Measurements from ENCODE around the gene IL9R.
"Not testable (repeated sequence)": the region's sequence is repeated elsewhere in the genome, so short reads cannot be mapped to it uniquely, and the experiment has no call there.

Gene IL9R

DNA sequence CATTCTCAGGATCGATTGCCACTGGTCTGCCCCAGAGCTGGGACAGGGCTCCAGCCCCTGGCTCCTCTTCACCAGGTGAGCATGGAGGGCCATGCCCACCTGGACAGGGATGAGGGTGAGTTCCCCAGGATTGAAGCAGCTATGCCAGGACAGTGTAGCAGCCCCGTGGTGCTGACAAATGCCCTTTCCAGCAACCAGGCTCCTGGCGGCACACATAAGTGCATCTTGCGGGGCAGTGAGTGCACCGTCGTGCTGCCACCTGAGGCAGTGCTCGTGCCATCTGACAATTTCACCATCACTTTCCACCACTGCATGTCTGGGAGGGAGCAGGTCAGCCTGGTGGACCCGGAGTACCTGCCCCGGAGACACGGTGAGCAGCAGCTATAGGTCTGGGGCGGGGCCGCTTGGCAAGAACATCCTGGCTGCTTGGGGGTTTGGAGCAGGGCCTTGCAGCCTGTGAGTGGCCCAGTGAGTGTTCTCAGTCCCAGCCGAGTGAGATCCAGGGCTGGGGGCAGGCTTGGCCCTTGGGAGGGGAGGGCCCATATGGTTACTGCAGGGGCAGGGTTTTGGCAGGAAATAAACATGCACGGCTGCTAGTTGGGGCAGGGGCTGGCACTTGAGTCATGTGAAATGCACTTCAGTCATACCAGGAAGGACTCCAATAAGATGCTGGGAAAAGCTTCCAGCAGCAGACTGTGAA, 6.1 kb downstream of the IL9R start:
- no peaks in the 10 kb centered on the region for H3K4me1 ChIP-seq (ENCODE audit: control insufficient read depth, insufficient read depth, low read length, poor library complexity, severe bottlenecking)
- no peaks in the 10 kb centered on the region for H3K9me3 ChIP-seq (ENCODE audit: control insufficient read depth, low read length)
- no peaks in the 10 kb centered on the region for H3K27me3 ChIP-seq (replicated peaks; ENCODE audit: control insufficient read depth, insufficient read depth, low read length, poor library complexity, severe bottlenecking)
- H3K4me3 ChIP-seq (ENCODE audit: insufficient read depth, low read depth, low read length, poor library complexity, severe bottlenecking) = no peak overlapping the region
- DNase-seq = no peak
- no peak overlapping the region for H3K27ac ChIP-seq (ENCODE audit: insufficient read depth, low read length, poor library complexity, severe bottlenecking)
- no peaks in the 10 kb centered on the region for H3K36me3 ChIP-seq (ENCODE audit: control insufficient read depth, insufficient read depth, low read length)

- Histone ChIP-seq H3K9me3 (ENCODE audit: control insufficient read depth, low read length) (no peaks in the 10 kb centered on the region), H3K4me1 (ENCODE audit: control insufficient read depth, insufficient read depth, low read length, poor library complexity, severe bottlenecking) (no peaks in the 10 kb centered on the region), H3K4me3 (ENCODE audit: insufficient read depth, low read depth, low read length, poor library complexity, severe bottlenecking) (no peak overlapping the region), H3K27ac (ENCODE audit: insufficient read depth, low read length, poor library complexity, severe bottlenecking) (no peak overlapping the region), H3K36me3 (ENCODE audit: control insufficient read depth, insufficient read depth, low read length) (no peaks in the 10 kb centered on the region), H3K27me3 (replicated peaks; ENCODE audit: control insufficient read depth, insufficient read depth, low read length, poor library complexity, severe bottlenecking) (no peaks in the 10 kb centered on the region)
- no peak for DNase-seq
These were observed 6.8 kb downstream of the IL9R start for GRCh38 chrX:156004256-156004655.

DNA sequence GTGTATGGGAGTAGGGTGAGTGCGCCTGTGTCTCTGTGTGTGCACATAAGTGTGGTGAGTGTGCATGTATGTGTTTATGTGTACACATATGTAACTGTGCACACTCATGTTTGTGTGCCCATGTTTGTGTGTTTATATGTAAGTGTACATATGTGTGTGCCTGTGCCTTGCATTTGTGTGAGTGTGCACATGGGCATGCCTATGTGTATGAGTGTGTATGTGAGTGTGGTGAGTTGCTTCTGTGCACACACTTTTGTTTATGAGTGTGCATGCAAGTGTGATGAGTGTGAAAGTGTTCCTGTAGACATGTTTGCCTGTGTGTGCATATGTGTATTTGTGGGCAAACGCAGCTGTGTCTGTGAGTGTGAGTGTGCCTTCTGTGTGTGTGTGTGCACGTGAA, 7.2 kb downstream of the IL9R start:
- H3K27ac ChIP-seq (ENCODE audit: insufficient read depth, low read length, poor library complexity, severe bottlenecking) = no peak overlapping the region
- H3K9me3 ChIP-seq (ENCODE audit: control insufficient read depth, low read length) = no peaks in the 10 kb centered on the region
- H3K27me3 ChIP-seq (replicated peaks; ENCODE audit: control insufficient read depth, insufficient read depth, low read length, poor library complexity, severe bottlenecking) = no peaks in the 10 kb centered on the region
- DNase-seq = no peak
- H3K4me1 ChIP-seq (ENCODE audit: control insufficient read depth, insufficient read depth, low read length, poor library complexity, severe bottlenecking) = no peaks in the 10 kb centered on the region
- H3K36me3 ChIP-seq (ENCODE audit: control insufficient read depth, insufficient read depth, low read length) = no peaks in the 10 kb centered on the region
- H3K4me3 ChIP-seq (ENCODE audit: insufficient read depth, low read depth, low read length, poor library complexity, severe bottlenecking) = no peak overlapping the region

GRCh38 chrX:156005144-156005543, 7.6 kb downstream of the IL9R start:
- DNase-seq = no peak
- Histone ChIP-seq H3K4me1 (ENCODE audit: control insufficient read depth, insufficient read depth, low read length, poor library complexity, severe bottlenecking) (no peaks in the 10 kb centered on the region), H3K9me3 (ENCODE audit: control insufficient read depth, low read length) (no peaks in the 10 kb centered on the region), H3K27me3 (replicated peaks; ENCODE audit: control insufficient read depth, insufficient read depth, low read length, poor library complexity, severe bottlenecking) (no peaks in the 10 kb centered on the region), H3K27ac (ENCODE audit: insufficient read depth, low read length, poor library complexity, severe bottlenecking) (no peak overlapping the region), H3K36me3 (ENCODE audit: control insufficient read depth, insufficient read depth, low read length) (no peaks in the 10 kb centered on the region), H3K4me3 (ENCODE audit: insufficient read depth, low read depth, low read length, poor library complexity, severe bottlenecking) (no peak overlapping the region)

GRCh38 chrX:156006468-156006867, 9.0 kb downstream of the IL9R start:
- H3K27me3 ChIP-seq (replicated peaks; ENCODE audit: control insufficient read depth, insufficient read depth, low read length, poor library complexity, severe bottlenecking); H3K9me3 ChIP-seq (ENCODE audit: control insufficient read depth, low read length); H3K36me3 ChIP-seq (ENCODE audit: control insufficient read depth, insufficient read depth, low read length); H3K4me1 ChIP-seq (ENCODE audit: control insufficient read depth, insufficient read depth, low read length, poor library complexity, severe bottlenecking); DNase-seq; H3K27ac ChIP-seq (ENCODE audit: insufficient read depth, low read length, poor library complexity, severe bottlenecking); H3K4me3 ChIP-seq (ENCODE audit: insufficient read depth, low read depth, low read length, poor library complexity, severe bottlenecking): not testable (repeated sequence)

DNA sequence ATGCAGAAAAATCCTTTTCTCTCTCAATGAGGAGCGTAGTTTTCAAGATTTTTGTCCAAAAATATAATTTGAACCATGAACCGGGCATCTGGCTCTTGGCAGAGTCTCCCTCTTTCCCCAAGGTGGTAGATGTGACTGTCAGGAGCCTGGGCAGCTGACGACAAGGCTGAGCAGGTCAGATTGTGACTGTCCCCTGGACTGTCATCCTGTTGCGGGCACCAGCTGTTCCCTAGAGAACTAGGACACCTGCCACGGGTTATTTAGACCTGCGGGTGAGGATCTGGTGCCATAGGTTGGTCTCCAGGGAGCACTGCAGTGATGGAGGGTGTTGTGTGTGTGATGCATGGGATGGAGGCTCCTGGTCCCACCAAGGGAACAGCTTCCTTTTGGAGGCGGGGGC, 10.9 kb downstream of the IL9R start:
- H3K27me3 ChIP-seq (replicated peaks; ENCODE audit: control insufficient read depth, insufficient read depth, low read length, poor library complexity, severe bottlenecking); H3K9me3 ChIP-seq (ENCODE audit: control insufficient read depth, low read length); H3K36me3 ChIP-seq (ENCODE audit: control insufficient read depth, insufficient read depth, low read length); H3K4me1 ChIP-seq (ENCODE audit: control insufficient read depth, insufficient read depth, low read length, poor library complexity, severe bottlenecking); H3K27ac ChIP-seq (ENCODE audit: insufficient read depth, low read length, poor library complexity, severe bottlenecking); DNase-seq; H3K4me3 ChIP-seq (ENCODE audit: insufficient read depth, low read depth, low read length, poor library complexity, severe bottlenecking): not testable (repeated sequence)

DNA sequence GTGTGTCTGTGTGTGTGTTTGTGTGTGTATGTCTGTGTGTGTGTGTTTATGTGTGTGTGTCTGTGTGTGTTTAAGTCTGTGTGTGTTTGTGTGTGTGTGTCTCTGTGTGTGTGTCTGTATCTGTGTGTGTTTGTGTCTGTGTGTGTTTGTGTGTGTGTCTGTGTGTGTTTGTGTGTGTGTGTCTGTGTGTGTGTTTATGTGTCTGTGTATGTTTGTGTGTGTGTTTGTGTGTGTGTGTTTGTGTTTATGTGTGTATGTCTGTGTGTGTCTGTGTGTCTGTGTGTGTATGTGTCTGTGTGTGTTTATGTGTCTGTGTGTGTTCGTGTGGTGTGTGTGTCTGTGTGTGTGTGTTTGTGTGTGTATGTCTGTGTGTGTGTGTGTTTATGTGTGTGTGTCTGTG, 11.4 kb downstream of the IL9R start:
- Histone ChIP-seq H3K4me3 (ENCODE audit: insufficient read depth, low read depth, low read length, poor library complexity, severe bottlenecking) (no peak overlapping the region), H3K27me3 (replicated peaks; ENCODE audit: control insufficient read depth, insufficient read depth, low read length, poor library complexity, severe bottlenecking) (no peaks in the 10 kb centered on the region), H3K4me1 (ENCODE audit: control insufficient read depth, insufficient read depth, low read length, poor library complexity, severe bottlenecking) (no peaks in the 10 kb centered on the region), H3K36me3 (ENCODE audit: control insufficient read depth, insufficient read depth, low read length) (no peaks in the 10 kb centered on the region), H3K27ac (ENCODE audit: insufficient read depth, low read length, poor library complexity, severe bottlenecking) (no peak overlapping the region), H3K9me3 (ENCODE audit: control insufficient read depth, low read length) (no peaks in the 10 kb centered on the region)
- no peak for DNase-seq

DNA sequence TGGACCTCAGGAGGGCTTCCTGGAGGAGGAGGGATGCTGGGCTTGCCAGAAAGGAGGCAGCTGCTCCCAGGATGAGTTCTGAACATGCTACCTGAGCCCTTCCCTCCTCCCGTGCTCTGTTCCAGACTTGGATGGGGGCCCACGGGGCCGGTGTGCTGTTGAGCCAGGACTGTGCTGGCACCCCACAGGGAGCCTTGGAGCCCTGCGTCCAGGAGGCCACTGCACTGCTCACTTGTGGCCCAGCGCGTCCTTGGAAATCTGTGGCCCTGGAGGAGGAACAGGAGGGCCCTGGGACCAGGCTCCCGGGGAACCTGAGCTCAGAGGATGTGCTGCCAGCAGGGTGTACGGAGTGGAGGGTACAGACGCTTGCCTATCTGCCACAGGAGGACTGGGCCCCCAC, 12.2 kb downstream of the IL9R start:
- not testable (repeated sequence) for H3K36me3 ChIP-seq (ENCODE audit: control insufficient read depth, insufficient read depth, low read length); H3K4me1 ChIP-seq (ENCODE audit: control insufficient read depth, insufficient read depth, low read length, poor library complexity, severe bottlenecking); H3K9me3 ChIP-seq (ENCODE audit: control insufficient read depth, low read length); H3K4me3 ChIP-seq (ENCODE audit: insufficient read depth, low read depth, low read length, poor library complexity, severe bottlenecking); DNase-seq; H3K27ac ChIP-seq (ENCODE audit: insufficient read depth, low read length, poor library complexity, severe bottlenecking); H3K27me3 ChIP-seq (replicated peaks; ENCODE audit: control insufficient read depth, insufficient read depth, low read length, poor library complexity, severe bottlenecking)

DNA sequence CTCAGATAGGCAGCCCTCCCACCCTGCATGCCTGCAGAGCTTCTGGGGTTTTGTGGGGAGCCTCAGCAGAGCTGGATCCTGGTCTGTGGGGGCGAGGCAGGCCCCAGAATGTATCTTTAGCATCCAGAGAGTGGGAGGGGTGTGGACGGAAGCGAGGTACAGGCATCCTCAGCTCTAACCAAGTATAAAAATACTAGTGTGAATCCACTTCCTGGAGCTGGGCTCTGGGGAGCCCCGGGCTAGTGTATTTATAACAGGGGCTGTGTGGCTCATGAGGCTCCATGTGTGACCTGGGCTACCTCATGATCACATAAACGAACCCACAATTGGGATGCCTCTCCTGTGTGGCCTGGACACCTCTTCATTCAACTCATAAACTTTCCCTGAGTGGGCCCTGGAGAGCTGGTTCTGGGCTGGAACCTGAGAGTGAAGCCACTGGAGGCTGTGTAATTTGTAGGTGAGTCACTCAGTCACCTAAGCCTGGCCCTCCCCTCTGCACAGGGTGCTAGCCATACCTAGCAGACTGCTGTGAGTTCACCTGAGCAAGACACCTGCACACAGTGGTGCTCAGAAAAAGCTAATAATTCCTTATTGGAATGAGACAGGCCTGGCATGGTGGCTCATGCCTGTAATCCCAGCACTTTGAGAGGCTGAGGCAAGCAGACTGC, 15.9 kb downstream of the IL9R start:
- H3K9me3 ChIP-seq (ENCODE audit: control insufficient read depth, low read length); DNase-seq; H3K4me3 ChIP-seq (ENCODE audit: insufficient read depth, low read depth, low read length, poor library complexity, severe bottlenecking); H3K27ac ChIP-seq (ENCODE audit: insufficient read depth, low read length, poor library complexity, severe bottlenecking); H3K36me3 ChIP-seq (ENCODE audit: control insufficient read depth, insufficient read depth, low read length); H3K27me3 ChIP-seq (replicated peaks; ENCODE audit: control insufficient read depth, insufficient read depth, low read length, poor library complexity, severe bottlenecking); H3K4me1 ChIP-seq (ENCODE audit: control insufficient read depth, insufficient read depth, low read length, poor library complexity, severe bottlenecking): not testable (repeated sequence)

GRCh38 chrX:156019846-156020245, 22.4 kb downstream of the IL9R start:
- H3K9me3 ChIP-seq (ENCODE audit: control insufficient read depth, low read length); H3K4me3 ChIP-seq (ENCODE audit: insufficient read depth, low read depth, low read length, poor library complexity, severe bottlenecking); H3K27ac ChIP-seq (ENCODE audit: insufficient read depth, low read length, poor library complexity, severe bottlenecking); H3K4me1 ChIP-seq (ENCODE audit: control insufficient read depth, insufficient read depth, low read length, poor library complexity, severe bottlenecking); H3K36me3 ChIP-seq (ENCODE audit: control insufficient read depth, insufficient read depth, low read length); H3K27me3 ChIP-seq (replicated peaks; ENCODE audit: control insufficient read depth, insufficient read depth, low read length, poor library complexity, severe bottlenecking); DNase-seq: not testable (repeated sequence)

All from effector memory CD4-positive, alpha-beta T cell (primary cell).